Activated CD4-positive, alpha-beta T cell treated with anti-CD3 and anti-CD28 coated beads, Interleukin-2, amount 10 ng/mL, durations not matched to agents 24 days and 14 days (primary cell): ENCODE measurements around the gene SIGMAR1. TPM values are rescaled to one million over a fixed set of nuclear protein-coding genes. Genes with fewer than 3 reads are reported as not detected.

Source experiments
- DNase-seq: peaks from one replicate; pipeline ENCODE4 v3.0.0; 2022
- H3K27ac Mint-ChIP-seq: one replicate; pipeline ENCODE4 v1.8.0; 2022; ENCODE audit warnings: mild to moderate bottlenecking, mixed read lengths
- H3K27me3 Mint-ChIP-seq: one replicate; pipeline ENCODE4 v1.8.0; 2022; ENCODE audit warnings: mixed read lengths
- H3K36me3 Mint-ChIP-seq: one replicate; pipeline ENCODE4 v1.8.0; 2022; ENCODE audit warnings: low read depth, mild to moderate bottlenecking, mixed read lengths
- H3K4me1 Mint-ChIP-seq: one replicate; pipeline ENCODE4 v1.8.0; 2021; ENCODE audit warnings: mixed read lengths
- H3K4me3 Mint-ChIP-seq: one replicate; pipeline ENCODE4 v1.8.0; 2022; ENCODE audit warnings: mild to moderate bottlenecking, moderate library complexity, mixed read lengths
- H3K9me3 Mint-ChIP-seq: one replicate; pipeline ENCODE4 v1.8.0; 2021; ENCODE audit warnings: mixed read lengths
- intact Hi-C: fragments of 100-400 bp; cut with micrococcal nuclease; formaldehyde crosslinking; loops from one replicate; pipeline ENCODE4 v1.15.1; 2023
- total RNA-seq: library from RNA; stranded (reverse); gene quantifications from 2 replicates; pipeline ENCODE4 v1.2.3, GENCODE V29; 2022

Gene SIGMAR1
- total RNA-seq, 1 donor from 2014 or later: 128 TPM

DNA sequence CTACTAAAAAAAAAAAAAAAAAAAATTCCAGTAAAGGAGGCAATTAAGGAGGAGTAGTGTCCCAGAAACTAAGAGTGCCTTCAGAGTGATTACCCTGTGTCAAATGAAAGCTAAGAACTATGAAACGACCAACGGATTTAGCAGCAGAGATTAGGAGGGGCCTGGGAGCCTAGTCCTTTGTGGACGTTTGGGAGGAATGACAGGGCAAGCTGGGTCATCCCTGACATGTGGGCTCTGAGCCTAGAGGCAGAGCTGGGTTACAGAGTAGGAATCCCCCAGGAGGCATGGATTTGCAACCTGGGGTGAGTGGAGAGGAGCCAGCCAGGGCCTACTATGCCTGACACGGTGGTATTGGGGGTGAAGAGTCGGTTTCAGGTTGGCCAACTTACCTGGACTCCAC lies 4.4 kb downstream of the SIGMAR1 start:
- H3K27me3 Mint-ChIP-seq: peaks cover 25% of the 10 kb centered on the region
- intact Hi-C loops: no loop called here
- H3K36me3 Mint-ChIP-seq: peaks cover 40% of the 10 kb centered on the region
- no peak overlapping the region for H3K4me3 Mint-ChIP-seq
- no peak for DNase-seq
- no peaks in the 10 kb centered on the region for H3K9me3 Mint-ChIP-seq
- H3K27ac Mint-ChIP-seq: no peak overlapping the region
- H3K4me1 Mint-ChIP-seq: peaks cover 38% of the 10 kb centered on the region

DNA sequence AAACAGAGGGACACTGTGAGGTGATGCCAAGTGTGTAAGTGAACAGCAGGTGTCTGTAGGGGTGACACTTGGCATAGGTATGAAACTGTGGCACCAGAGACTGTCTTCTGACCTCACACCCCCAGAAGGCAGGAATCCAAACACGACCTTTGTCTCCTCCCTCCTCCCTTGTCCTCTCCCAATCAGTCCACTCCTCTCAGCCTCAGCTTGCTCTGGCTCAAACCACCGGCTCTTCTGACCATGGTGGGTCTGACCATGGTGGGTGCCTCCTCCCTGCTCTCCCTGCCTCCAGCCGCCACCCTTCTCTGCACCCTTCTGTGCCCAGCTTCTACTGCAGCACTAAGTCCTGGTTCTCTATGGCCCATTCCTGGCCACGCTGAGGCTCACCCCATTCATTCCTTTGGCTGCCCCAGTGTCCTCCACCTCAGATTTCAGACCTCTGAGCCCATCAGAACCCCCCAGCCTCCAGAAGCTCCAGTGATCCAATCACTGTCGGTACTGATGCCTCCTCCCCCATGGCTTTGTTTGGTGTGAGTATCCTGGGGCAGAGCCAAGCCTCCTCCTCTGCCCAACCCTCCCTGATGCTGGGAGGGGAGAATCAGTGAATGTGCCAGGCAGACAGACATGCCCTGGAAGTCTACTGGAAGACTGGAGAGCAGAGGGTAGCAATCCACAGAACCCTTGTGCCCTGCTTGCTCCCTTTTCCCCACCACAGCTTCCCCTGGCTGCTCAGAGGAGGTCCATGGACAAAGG lies 7.0 kb downstream of the SIGMAR1 start:
- peaks cover 28% of the 10 kb centered on the region for H3K4me1 Mint-ChIP-seq
- no peak for DNase-seq
- intact Hi-C loops: no loop called here
- H3K4me3 Mint-ChIP-seq: peak overlapping the region; percentile 77
- H3K9me3 Mint-ChIP-seq: no peaks in the 10 kb centered on the region
- H3K27me3 Mint-ChIP-seq: peaks cover 48% of the 10 kb centered on the region
- H3K36me3 Mint-ChIP-seq: peaks cover 29% of the 10 kb centered on the region
- H3K27ac Mint-ChIP-seq: no peak overlapping the region

DNA sequence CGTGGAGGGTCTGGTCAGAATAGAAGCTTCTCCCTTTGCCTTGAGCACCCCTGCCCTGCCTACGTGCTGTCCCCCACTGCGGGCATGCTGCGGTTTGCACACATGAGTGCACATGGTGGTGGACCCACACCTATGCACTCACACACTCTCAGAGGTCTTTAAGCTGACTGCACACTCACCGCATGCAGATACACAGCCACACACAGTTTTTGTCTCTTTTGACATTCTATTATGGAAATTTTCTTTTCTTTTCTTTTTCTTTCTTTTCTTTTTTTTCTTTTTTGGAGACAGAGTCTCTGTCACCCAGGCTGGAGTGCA lies 8.1 kb downstream of the SIGMAR1 start:
- no peak for DNase-seq
- no peaks in the 10 kb centered on the region for H3K9me3 Mint-ChIP-seq
- H3K4me1 Mint-ChIP-seq: peaks cover 23% of the 10 kb centered on the region
- intact Hi-C loops: no loop called here
- H3K27me3 Mint-ChIP-seq: peaks cover 53% of the 10 kb centered on the region
- H3K27ac Mint-ChIP-seq: no peak overlapping the region
- H3K36me3 Mint-ChIP-seq: peaks cover 20% of the 10 kb centered on the region
- H3K4me3 Mint-ChIP-seq: peak overlapping the region; percentile 77

DNA sequence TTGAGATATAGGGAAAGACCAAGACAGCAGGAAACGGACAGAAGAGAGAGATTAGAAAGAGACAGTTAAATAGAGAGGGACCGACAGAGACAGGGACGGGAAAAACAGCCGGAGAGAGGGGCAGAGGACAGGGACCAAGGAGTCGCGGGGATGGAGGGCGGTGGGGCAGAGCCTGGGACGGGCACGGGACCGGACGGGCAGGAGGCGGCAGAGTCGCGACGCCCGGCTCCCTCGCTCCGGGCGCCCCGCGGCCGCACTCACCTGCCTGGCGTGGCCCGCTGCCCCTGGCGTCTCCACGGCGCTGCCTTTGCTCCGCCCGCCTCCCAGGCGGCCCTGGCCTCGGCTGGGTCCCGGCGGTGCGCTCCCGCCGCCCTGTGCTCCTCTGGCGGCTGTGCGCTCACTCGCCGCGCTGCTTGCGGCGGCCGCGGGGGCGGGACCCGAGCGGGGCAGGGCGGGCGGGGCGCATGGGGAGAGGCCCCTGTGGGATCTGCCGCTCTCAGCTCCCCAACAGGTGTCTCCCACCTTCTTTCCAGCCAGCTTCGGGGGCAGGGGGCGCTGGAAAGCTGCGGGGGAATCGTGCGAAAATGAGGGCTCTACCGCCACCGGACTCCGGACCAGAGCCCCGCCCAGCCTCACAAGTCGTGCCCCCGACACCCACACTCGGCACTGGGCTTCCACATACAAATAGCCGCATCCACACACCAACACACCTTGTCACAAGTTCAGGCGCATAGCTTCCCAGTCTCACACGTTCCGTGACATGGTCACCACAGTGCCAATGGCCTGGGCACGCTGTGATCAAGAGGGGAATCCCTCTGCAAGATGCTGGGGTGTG lies 8.7 kb downstream of the SIGMAR1 start, which contains the start of gene ARID3C:
TSS of gene ARID3C (minus strand) at position 411 of the 835 bp plus-strand sequence. CDS start 1,052 bp downstream, outside the sequence.
- H3K27me3 Mint-ChIP-seq: peaks cover 57% of the 10 kb centered on the region
- peaks cover 20% of the 10 kb centered on the region for H3K4me1 Mint-ChIP-seq
- DNase-seq: peak; percentile 83
- H3K9me3 Mint-ChIP-seq: no peaks in the 10 kb centered on the region
- peaks cover 14% of the 10 kb centered on the region for H3K36me3 Mint-ChIP-seq
- H3K4me3 Mint-ChIP-seq: peak within 1 kb of the TSS; percentile 83
- intact Hi-C loops: no loop called here
- H3K27ac Mint-ChIP-seq: no peak within 1 kb of the TSS

DNA sequence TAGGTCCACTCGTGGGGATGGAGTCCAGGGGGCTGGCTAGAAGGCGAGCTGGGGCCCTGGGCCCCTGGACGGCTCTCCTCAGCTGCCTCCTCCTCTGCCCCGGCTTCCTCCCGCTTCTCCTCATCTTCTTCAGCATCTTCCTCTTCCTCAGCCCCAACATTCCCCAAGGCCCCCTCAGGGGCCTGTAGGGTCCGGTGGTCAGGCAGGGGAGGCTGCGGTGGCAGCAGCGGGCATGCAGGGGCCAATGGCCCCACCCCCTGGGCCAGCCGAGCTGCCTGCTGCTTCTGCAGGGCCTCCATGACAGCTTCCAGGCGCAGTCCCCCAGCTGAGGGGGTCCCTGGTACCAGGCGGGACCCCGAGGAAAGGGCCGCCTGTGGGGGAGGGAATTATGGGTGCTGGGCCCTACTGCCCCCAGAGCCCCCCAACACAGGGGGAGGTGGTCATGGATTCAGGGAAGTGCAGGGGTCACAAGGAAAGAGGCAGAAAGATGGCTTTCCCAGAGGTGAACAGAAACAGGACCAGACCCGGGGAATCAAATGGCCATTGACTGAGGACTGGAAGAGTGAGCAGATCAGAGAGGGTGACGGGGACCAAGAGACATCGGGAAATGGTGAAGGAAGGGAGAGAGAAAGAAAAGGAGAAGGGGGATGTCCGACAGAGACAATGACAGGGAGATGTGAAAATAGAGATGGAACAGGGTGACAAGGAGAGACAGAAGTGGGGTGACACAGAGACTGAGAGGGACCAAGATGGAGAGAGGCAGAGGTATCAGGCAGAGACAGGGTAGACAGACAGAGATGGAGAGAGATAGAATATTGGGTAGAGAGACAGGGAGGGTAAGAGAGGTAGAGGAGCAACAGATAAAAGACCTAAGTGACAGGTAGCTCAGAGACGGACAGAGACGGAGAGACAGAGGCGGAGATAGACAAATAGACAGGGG lies 9.6 kb downstream of the SIGMAR1 start:
- H3K27me3 Mint-ChIP-seq: peaks cover 63% of the 10 kb centered on the region
- H3K27ac Mint-ChIP-seq: no peak overlapping the region
- no peak for DNase-seq
- H3K36me3 Mint-ChIP-seq: peaks cover 12% of the 10 kb centered on the region
- no peaks in the 10 kb centered on the region for H3K9me3 Mint-ChIP-seq
- peak overlapping the region; percentile 83 for H3K4me3 Mint-ChIP-seq
- peaks cover 22% of the 10 kb centered on the region for H3K4me1 Mint-ChIP-seq
- intact Hi-C loops: no loop called here

DNA sequence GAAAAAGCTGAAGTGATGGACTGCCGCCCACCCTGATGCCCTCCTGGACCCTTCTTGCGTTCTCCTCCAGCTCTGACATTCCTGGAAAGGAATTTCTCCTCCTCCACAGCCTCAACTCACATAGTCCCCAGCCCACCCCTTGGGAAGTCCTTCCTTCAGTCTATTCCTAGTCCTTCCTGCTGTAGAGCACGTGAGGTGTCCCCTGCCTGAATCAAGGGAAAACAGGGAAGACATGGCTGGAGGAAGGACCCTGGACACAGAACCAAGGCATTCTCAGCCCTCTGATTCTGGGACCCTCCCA lies 12.5 kb downstream of the SIGMAR1 start:
- H3K36me3 Mint-ChIP-seq: peaks cover 4% of the 10 kb centered on the region
- H3K4me1 Mint-ChIP-seq: peaks cover 20% of the 10 kb centered on the region
- H3K4me3 Mint-ChIP-seq: no peak overlapping the region
- no peaks in the 10 kb centered on the region for H3K9me3 Mint-ChIP-seq
- no peak overlapping the region for H3K27ac Mint-ChIP-seq
- DNase-seq: no peak
- peaks cover 72% of the 10 kb centered on the region for H3K27me3 Mint-ChIP-seq
- intact Hi-C loops: no loop called here

DNA sequence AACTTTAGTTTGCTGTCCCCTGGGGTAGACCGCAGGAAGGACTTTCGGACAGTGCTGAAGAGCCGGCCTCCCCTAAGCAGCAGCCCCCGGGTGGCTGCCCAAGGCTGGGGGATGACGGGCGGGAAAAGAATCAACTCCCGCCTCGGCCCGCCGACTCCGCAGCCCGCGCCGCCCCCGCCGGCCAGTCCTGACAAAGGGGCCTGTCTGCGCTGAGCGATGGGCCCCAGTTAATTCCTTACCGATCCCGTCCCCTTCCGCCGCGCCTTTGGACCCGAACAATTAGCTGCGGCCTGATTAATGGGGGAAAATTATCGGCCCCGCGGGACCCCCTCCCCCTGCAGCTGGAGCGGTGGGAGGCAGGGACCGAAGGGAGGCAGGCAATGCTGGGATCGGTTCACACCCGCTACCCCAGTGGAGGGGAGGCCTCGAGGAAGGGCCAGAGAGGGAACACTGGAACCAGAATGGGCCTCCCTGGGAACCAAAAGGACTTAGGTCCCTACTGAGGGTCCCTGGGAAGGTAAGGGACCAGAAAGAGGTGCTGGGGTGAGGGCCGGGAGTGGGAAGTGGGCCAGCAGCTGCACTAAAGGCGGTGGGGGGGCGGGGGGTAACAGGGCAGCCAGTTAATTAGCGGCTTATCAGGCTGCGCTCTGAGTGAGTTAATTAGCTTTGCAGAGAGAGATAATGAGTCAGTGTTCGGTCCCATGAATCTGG lies 13.0 kb downstream of the SIGMAR1 start:
- H3K4me3 Mint-ChIP-seq: no peak overlapping the region
- H3K27me3 Mint-ChIP-seq: peaks cover 67% of the 10 kb centered on the region
- H3K4me1 Mint-ChIP-seq: peaks cover 22% of the 10 kb centered on the region
- no peak for DNase-seq
- no peaks in the 10 kb centered on the region for H3K9me3 Mint-ChIP-seq
- H3K27ac Mint-ChIP-seq: no peak overlapping the region
- peaks cover 4% of the 10 kb centered on the region for H3K36me3 Mint-ChIP-seq
- intact Hi-C loops: no loop called here

DNA sequence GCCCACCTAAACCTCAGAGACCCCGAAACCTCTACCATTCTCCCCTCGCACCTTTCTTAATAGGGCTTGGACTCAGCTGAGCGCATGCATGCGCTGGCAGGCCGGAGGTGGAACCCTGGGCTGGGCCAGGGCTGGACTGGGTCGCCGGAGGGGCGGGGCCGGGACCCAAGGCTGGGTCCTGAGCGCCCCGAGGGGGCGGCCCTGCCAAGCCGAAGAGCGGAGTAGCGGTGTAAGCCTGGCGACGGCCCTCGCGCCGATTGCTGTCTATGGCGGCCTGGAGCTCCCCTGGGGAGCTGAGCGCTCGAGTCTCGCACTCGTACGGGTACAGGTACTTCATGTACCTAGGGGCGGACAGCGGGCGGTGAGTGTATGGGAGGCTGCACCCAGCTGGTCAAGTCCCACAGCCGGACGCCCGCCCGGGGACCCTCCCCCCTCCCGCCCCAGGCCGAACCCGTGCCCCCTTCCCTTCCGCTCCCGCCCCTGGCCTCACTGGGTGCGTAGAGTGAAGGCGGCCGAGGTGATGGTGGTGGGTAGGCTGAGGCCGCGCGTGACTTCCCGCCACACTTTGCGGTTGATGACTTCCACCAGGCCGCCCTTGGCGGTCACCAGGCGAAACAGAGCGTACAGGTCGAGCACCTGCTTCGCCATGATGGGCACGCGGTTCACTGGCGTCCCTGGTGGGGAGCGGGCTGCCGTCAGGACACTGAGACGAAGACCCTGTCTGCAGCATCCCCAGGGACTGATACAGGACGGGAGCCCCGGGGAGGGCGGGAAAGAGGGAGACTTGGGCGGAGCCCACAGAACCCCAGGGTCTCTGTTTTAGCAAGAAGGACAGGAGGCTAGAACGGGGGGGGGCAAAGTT lies 14.0 kb downstream of the SIGMAR1 start:
- H3K27me3 Mint-ChIP-seq: peaks cover 60% of the 10 kb centered on the region
- no peak for DNase-seq
- intact Hi-C loops: no loop called here
- no peak overlapping the region for H3K27ac Mint-ChIP-seq
- peaks cover 26% of the 10 kb centered on the region for H3K4me1 Mint-ChIP-seq
- peaks cover 4% of the 10 kb centered on the region for H3K36me3 Mint-ChIP-seq
- H3K9me3 Mint-ChIP-seq: no peaks in the 10 kb centered on the region
- H3K4me3 Mint-ChIP-seq: no peak overlapping the region

DNA sequence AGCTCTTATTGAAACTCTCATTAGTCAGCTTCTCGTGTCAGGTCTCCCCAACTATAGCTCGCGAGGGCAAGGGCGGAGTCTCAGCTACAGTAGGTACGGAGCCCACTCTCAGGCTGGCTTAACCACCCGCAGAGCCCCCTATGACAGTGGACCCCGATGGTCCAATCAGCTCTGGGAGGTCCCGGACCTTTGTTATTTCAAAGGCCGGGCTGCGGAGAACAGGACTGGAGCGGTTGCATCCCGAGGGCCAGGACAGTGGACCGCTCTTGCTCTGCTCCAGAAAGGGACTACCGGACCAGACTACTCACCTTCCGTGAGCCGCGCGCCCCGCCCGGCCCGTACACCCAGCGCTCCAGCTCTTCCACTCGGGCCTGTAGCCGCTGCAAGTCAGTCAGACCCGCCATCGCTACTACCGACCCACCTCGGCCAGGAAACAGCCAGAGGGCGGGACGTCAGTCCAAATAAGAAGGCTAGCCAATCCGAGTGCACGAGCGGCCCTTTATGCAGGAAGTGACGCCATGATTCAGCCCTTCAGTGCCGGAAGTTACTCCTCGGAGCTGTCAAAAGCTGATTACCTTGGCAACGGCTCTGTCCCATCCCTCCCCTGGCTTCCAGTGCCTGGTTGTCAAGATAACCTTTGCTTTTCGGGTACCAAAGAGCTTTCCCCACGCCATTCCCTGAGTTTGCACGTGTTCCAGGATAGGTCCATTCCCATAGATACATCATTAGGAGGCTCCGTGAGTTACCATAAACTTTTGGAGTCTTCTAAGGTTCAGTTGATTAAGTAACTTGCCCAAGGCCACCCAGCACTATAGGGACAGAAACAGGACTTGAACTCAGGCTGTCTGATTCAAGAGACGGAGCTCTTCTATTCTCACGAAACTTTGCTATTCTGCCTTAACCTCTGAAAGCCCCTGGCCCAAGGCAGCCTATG lies 17.3 kb downstream of the SIGMAR1 start, which contains the start of gene DCTN3:
TSS of gene DCTN3 (minus strand) at position 435 of the 934 bp plus-strand sequence. CDS start at position 404, 31 bp downstream.
- Mint-ChIP-seq H3K4me1 (peaks cover 20% of the 10 kb centered on the region), H3K27me3 (peaks cover 31% of the 10 kb centered on the region), H3K4me3 (peak within 1 kb of the TSS; percentile 90), H3K36me3 (peaks cover 13% of the 10 kb centered on the region), H3K27ac (peak within 1 kb of the TSS; percentile 84), H3K9me3 (no peaks in the 10 kb centered on the region)
- intact Hi-C loops: loop anchor here (1.0 kb wide), 2 partner anchors 8 to 14 kb away; partner anchors contain the start of gene RPP25L
- DNase-seq: peak; percentile 97

DNA sequence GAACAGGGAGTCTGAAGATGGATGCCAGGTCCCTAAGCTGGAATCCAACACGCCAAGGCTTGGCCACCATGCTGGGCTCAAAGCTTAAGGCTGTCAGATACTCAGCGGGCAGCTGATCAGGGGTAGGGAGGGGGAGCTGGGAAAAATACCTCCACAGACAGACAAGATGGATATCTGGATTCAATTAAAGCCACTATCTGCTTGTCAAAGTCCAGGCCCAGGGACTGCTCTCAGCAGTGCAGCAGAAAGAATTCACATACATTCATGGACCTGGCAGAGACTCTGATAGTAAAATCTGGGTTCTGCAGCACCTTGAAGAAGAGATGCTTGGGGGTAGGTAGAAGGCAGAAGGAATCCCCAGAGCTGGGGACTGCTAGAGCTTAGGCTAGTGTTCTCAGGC lies 22.5 kb downstream of the SIGMAR1 start:
- H3K4me1 Mint-ChIP-seq: peaks cover 34% of the 10 kb centered on the region
- intact Hi-C loops: no loop called here

DNA sequence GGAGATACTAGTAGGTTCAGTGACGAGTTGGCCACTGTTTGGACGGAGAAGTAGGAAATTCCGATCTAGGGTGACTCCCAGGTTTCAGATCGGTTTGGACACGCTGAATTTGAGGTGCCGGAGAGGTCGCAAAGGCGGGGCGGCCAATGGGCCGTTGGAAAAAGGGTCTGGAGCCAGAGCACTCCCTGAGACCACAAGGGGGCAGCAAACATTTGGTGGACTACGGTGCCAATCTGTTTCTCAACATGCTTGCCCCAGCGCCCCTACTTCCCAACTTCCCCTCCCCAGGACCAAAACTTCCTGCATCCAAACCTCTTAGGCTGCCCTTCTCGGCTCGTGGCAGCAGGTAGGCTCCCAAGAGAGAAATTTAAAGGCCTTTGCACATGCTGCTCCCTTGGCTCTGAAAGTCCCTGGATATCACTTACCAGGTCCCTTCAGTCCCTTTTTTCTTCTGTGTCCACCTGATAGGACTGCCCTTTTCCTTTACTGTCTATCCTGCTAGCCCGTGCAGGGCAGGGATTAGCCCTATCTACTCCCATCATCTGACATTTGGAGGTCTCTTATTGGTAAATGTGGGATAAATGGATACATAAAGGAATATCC lies 24.7 kb downstream of the SIGMAR1 start:
- Mint-ChIP-seq H3K4me1 (peaks cover 21% of the 10 kb centered on the region), H3K27ac (peak overlapping the region; percentile 97), H3K36me3 (peaks cover 24% of the 10 kb centered on the region), H3K9me3 (no peaks in the 10 kb centered on the region), H3K27me3 (no peaks in the 10 kb centered on the region), H3K4me3 (peak overlapping the region; percentile 96)
- intact Hi-C loops: loop anchor here (1.0 to 5.0 kb wide), 7 partner anchors 7 to 486 kb away; partner anchors contain the start of genes DCAF12, DCTN3, DNAI1 and FAM219A
- peak; percentile 92 for DNase-seq

More for the DNA sequence above, 22.5 kb downstream of the SIGMAR1 start:
- no peak overlapping the region for H3K4me3 Mint-ChIP-seq
- no peak overlapping the region for H3K27ac Mint-ChIP-seq
- no peaks in the 10 kb centered on the region for H3K27me3 Mint-ChIP-seq
- H3K9me3 Mint-ChIP-seq: no peaks in the 10 kb centered on the region
- no peak for DNase-seq
- H3K36me3 Mint-ChIP-seq: peaks cover 24% of the 10 kb centered on the region
